ENCODE measurements around the gene FAM43A.

The FAM43A gene

DNA sequence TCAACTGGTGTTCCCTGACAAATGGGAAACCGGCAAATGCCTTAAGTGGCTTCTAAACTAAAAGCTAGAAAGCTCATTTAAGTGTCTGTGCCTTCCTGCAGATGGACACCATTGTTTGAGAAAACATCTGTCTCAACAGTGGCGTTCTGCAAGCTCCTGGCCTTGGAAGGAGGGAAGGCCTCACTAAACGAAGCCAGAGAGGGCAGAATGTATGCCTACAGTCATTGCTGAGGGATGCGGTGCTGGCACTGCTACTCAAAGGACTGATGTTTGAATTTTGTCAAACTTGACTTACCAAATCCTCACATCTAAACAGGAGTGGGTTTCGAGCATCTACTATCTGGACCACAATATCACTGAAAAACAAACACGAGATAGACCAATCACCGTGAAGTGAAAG lies 25.9 kb upstream of the FAM43A start:
- no peak overlapping the region for H3K4me3 ChIP-seq (ENCODE audit: low read depth, low read length)
- H3K79me2 ChIP-seq (ENCODE audit: control insufficient read depth, insufficient read depth, low read length, unreplicated experiment) = no peaks in the 10 kb centered on the region
- H3K36me3 ChIP-seq (ENCODE audit: insufficient read depth, low read length) = peaks cover 33% of the 10 kb centered on the region
- H3K27me3 ChIP-seq (ENCODE audit: insufficient read depth, low read length) = no peaks in the 10 kb centered on the region
- H2AFZ ChIP-seq (ENCODE audit: low read length, unreplicated experiment) = no peak overlapping the region
- no peak overlapping the region for H3K27ac ChIP-seq (ENCODE audit: low read depth, low read length)
- no peaks in the 10 kb centered on the region for H3K4me1 ChIP-seq (ENCODE audit: control insufficient read depth, insufficient read depth, low read length, unreplicated experiment)

DNA sequence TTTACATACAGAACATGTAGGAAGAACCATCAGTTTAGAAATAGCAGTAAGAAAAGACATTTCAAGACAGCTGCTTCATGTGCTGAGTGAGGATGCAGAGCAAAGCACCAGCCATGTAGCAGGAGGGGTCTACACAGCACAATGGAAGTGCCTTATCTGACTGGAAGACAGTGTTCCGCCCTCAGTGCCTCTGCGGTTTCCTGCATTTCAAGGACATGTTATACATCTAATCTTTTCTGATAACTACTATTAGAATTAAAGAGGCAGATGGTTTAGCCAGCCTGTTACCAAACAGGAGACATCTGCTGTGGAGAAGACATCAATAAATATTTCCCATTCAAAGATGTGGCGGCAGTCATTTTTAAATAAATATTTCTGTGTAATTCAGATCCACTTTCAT lies 24.3 kb upstream of the FAM43A start:
- H3K36me3 ChIP-seq (ENCODE audit: insufficient read depth, low read length) = peaks cover 29% of the 10 kb centered on the region

DNA sequence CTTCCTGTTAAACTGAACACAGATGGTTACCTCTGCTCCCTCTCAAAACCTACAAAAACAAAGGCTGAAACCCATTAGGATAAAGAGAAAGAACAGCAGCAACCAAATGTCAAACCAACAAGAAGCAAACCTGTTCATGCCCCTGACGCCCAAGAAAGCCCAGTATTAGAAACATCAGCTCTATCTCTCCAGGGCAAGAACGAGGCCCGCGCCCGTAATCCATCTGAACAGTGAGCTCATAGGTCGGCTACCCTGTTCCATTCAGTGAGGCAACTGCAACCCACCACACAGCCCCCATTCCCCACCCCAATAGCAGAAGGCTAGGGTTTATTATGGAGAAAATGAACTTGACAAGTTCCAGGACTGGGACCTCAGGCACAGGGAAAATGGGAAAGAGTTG lies 23.7 kb upstream of the FAM43A start:
- Histone ChIP-seq H3K4me3 (ENCODE audit: low read depth, low read length) (no peak overlapping the region), H3K27ac (ENCODE audit: low read depth, low read length) (no peak overlapping the region), H3K27me3 (ENCODE audit: insufficient read depth, low read length) (no peaks in the 10 kb centered on the region), H3K79me2 (ENCODE audit: control insufficient read depth, insufficient read depth, low read length, unreplicated experiment) (no peaks in the 10 kb centered on the region), H2AFZ (ENCODE audit: low read length, unreplicated experiment) (no peak overlapping the region), H3K4me1 (ENCODE audit: control insufficient read depth, insufficient read depth, low read length, unreplicated experiment) (no peaks in the 10 kb centered on the region), H3K36me3 (ENCODE audit: insufficient read depth, low read length) (peaks cover 29% of the 10 kb centered on the region)

More for the DNA sequence above, 24.3 kb upstream of the FAM43A start:
- H2AFZ ChIP-seq (ENCODE audit: low read length, unreplicated experiment) = no peak overlapping the region
- no peaks in the 10 kb centered on the region for H3K27me3 ChIP-seq (ENCODE audit: insufficient read depth, low read length)
- no peak overlapping the region for H3K4me3 ChIP-seq (ENCODE audit: low read depth, low read length)
- no peaks in the 10 kb centered on the region for H3K4me1 ChIP-seq (ENCODE audit: control insufficient read depth, insufficient read depth, low read length, unreplicated experiment)
- no peaks in the 10 kb centered on the region for H3K79me2 ChIP-seq (ENCODE audit: control insufficient read depth, insufficient read depth, low read length, unreplicated experiment)
- H3K27ac ChIP-seq (ENCODE audit: low read depth, low read length) = no peak overlapping the region

DNA sequence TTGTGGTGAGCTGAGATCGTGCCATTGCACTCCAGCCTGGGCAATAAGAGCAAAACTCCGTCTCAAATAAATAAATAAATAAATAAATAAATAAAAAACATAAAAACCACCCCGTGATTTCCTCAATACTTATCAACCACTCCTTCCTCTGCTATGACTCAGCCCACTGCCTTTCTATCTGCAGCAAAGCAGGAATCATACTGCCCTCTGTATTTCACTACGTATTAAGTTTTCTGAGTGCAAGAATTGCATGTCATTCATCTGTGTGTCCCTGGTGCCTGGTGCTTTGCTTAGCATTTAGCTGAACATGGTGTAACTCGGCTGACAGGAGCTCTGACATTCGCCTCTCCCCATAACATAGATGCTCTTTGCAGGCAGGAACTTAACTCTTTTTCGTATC lies 20.8 kb upstream of the FAM43A start:
- no peak overlapping the region for H2AFZ ChIP-seq (ENCODE audit: low read length, unreplicated experiment)
- peaks cover 19% of the 10 kb centered on the region for H3K79me2 ChIP-seq (ENCODE audit: control insufficient read depth, insufficient read depth, low read length, unreplicated experiment)
- no peaks in the 10 kb centered on the region for H3K4me1 ChIP-seq (ENCODE audit: control insufficient read depth, insufficient read depth, low read length, unreplicated experiment)
- H3K27ac ChIP-seq (ENCODE audit: low read depth, low read length) = no peak overlapping the region
- no peaks in the 10 kb centered on the region for H3K27me3 ChIP-seq (ENCODE audit: insufficient read depth, low read length)
- H3K4me3 ChIP-seq (ENCODE audit: low read depth, low read length) = no peak overlapping the region
- H3K36me3 ChIP-seq (ENCODE audit: insufficient read depth, low read length) = peaks cover 26% of the 10 kb centered on the region

DNA sequence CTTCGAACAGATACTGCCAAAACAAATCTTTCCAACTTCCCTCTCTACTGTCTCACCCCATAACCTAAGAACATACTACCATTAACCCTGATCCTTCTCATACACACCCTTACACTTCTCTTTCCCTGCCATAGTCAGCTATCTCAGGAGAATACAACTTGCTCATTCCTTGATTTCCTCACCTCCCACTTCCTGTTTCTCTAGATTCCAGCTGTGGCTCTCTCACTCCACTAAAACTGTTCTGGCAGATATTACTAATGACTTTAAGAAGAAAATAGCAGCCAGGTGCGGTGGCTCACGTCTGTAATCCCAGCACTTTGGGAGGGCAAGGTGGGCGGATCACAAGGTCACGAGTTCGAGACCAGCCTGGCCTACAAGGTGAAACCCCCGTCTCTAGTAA lies 18.3 kb upstream of the FAM43A start:
- Histone ChIP-seq H3K27me3 (ENCODE audit: insufficient read depth, low read length) (no peaks in the 10 kb centered on the region), H2AFZ (ENCODE audit: low read length, unreplicated experiment) (no peak overlapping the region), H3K36me3 (ENCODE audit: insufficient read depth, low read length) (peaks cover 17% of the 10 kb centered on the region), H3K4me3 (ENCODE audit: low read depth, low read length) (no peak overlapping the region), H3K4me1 (ENCODE audit: control insufficient read depth, insufficient read depth, low read length, unreplicated experiment) (peaks cover 12% of the 10 kb centered on the region), H3K79me2 (ENCODE audit: control insufficient read depth, insufficient read depth, low read length, unreplicated experiment) (peaks cover 40% of the 10 kb centered on the region), H3K27ac (ENCODE audit: low read depth, low read length) (no peak overlapping the region)

DNA sequence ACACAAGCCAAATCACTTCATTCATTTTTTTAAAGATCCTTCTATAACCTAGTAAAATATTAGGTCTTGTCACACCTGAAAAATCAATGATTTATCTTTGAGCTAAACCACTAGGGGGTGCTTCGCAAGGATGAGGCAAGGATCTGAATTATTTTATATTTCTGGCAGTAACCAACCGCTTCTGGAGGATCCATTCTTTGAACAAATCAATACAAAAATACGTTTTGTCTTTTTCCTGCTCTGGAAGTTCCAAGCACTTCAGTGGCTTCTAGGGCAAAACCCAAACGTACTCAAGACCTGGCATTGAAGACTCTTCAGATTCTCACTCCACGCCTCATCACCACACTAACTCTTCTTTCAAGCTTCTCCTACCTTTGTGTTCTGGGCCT lies 14.2 kb upstream of the FAM43A start:
- peak overlapping the region; percentile 68 for H2AFZ ChIP-seq (ENCODE audit: low read length, unreplicated experiment)
- peaks cover 14% of the 10 kb centered on the region; the same call in 1 of the 2 replicates for H3K36me3 ChIP-seq (ENCODE audit: insufficient read depth, low read length)
- H3K79me2 ChIP-seq (ENCODE audit: control insufficient read depth, insufficient read depth, low read length, unreplicated experiment) = peaks cover 40% of the 10 kb centered on the region
- no peaks in the 10 kb centered on the region for H3K27me3 ChIP-seq (ENCODE audit: insufficient read depth, low read length)
- peak overlapping the region; percentile 94 for H3K4me3 ChIP-seq (ENCODE audit: low read depth, low read length)
- peak overlapping the region; percentile 89 for H3K27ac ChIP-seq (ENCODE audit: low read depth, low read length)
- peaks cover 19% of the 10 kb centered on the region for H3K4me1 ChIP-seq (ENCODE audit: control insufficient read depth, insufficient read depth, low read length, unreplicated experiment)

DNA sequence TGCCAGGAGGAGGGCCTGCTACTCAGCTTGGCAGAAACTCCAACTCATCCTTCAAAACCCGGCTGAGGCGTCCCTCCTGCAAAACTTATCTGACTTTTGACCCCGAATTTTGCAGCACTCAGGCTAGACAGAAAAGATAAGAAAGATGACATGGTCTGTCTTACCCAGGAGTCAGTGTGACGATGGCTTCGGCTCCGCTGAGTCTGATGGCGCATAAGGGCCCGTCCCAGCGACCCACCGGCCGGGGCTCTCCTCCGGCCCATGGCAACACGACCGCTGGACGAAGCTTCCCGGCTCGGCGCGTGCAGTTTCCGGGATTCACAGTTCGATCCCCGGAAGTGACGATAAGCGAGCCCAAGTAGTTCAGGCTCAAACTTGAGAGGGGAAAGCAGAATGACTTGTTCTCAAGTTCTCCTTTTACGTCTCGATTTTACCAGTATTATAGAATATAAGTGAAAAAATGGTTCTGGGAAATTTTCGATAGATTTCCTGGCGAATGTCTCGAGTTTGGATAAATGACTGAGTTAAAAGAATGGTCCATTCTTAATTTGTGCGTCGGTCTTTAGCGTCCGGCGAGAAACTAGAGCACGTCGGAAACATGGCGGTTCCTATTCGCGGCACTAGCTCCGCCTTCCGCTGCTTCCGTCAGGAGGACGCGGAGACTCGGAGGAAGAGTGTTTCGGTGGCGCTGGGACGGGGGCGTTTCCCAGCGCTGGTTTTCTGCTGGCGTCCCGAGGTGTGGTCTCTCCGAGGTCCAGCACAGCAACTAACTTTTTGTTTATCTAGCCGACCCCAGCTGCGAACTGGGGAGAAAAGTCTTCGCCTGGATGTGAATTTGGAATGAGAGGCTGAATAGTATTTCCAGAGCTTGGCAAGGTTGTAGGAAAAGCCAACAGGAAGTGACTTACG lies 13.5 kb upstream of the FAM43A start, which contains the start of gene LSG1:
TSS of gene LSG1 (minus strand) at position 292 of the 909 bp plus-strand sequence. CDS start at position 263, 29 bp downstream.
- Histone ChIP-seq H3K27ac (ENCODE audit: low read depth, low read length) (peak within 1 kb of the TSS; percentile 89), H3K36me3 (ENCODE audit: insufficient read depth, low read length) (peaks cover 14% of the 10 kb centered on the region; the same call in 1 of the 2 replicates), H3K79me2 (ENCODE audit: control insufficient read depth, insufficient read depth, low read length, unreplicated experiment) (peaks cover 40% of the 10 kb centered on the region), H3K27me3 (ENCODE audit: insufficient read depth, low read length) (no peaks in the 10 kb centered on the region), H3K4me1 (ENCODE audit: control insufficient read depth, insufficient read depth, low read length, unreplicated experiment) (peaks cover 19% of the 10 kb centered on the region), H2AFZ (ENCODE audit: low read length, unreplicated experiment) (peak within 1 kb of the TSS; percentile 68), H3K4me3 (ENCODE audit: low read depth, low read length) (peak within 1 kb of the TSS; percentile 94)

DNA sequence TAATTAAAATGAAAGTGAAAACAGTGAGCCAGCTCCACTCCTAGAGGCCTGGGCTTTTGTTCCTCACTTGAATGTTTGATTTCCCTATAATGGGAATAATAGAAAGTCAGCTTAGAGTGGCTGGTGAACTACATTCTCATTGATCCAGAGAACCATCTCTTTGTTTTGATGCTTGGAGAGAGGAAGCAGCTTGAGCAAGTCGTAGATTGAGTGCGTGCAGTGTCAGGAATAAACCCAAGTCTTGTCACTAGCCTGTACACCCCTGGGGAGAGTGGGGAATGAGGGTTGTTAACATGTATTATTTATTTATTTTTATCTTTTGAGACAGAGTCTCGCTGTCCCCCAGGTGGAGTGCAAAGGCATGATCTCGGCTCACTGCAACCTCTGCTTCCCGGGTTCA lies 12.8 kb upstream of the FAM43A start:
- peaks cover 14% of the 10 kb centered on the region; the same call in 1 of the 2 replicates for H3K36me3 ChIP-seq (ENCODE audit: insufficient read depth, low read length)
- peaks cover 19% of the 10 kb centered on the region for H3K4me1 ChIP-seq (ENCODE audit: control insufficient read depth, insufficient read depth, low read length, unreplicated experiment)
- peaks cover 40% of the 10 kb centered on the region for H3K79me2 ChIP-seq (ENCODE audit: control insufficient read depth, insufficient read depth, low read length, unreplicated experiment)
- peak overlapping the region; percentile 89 for H3K27ac ChIP-seq (ENCODE audit: low read depth, low read length)
- H3K27me3 ChIP-seq (ENCODE audit: insufficient read depth, low read length) = no peaks in the 10 kb centered on the region
- H2AFZ ChIP-seq (ENCODE audit: low read length, unreplicated experiment) = peak overlapping the region; percentile 47
- peak overlapping the region; percentile 94 for H3K4me3 ChIP-seq (ENCODE audit: low read depth, low read length)

DNA sequence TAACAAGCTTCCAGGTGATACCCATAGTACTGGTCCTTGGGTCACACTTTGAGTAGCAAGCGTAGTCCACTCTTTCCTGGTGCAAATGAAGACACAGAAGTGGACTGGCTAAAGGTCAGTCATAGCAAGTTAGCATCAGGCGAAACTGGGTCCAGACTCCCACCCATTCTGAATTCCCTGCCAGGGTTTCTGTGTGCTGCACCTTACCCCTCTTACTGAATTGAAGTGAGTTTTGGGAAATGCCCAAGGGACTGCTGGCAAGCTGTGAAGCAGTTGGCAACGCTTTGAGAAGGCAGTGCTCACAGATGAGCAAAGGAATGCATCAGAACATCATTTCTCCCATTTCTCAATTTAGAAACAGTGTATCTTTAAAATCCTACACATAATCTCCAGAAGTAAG lies 11.9 kb upstream of the FAM43A start:
- H3K79me2 ChIP-seq (ENCODE audit: control insufficient read depth, insufficient read depth, low read length, unreplicated experiment) = peaks cover 31% of the 10 kb centered on the region
- no peaks in the 10 kb centered on the region for H3K27me3 ChIP-seq (ENCODE audit: insufficient read depth, low read length)
- H3K27ac ChIP-seq (ENCODE audit: low read depth, low read length) = no peak overlapping the region
- H3K4me3 ChIP-seq (ENCODE audit: low read depth, low read length) = no peak overlapping the region
- H3K4me1 ChIP-seq (ENCODE audit: control insufficient read depth, insufficient read depth, low read length, unreplicated experiment) = peaks cover 19% of the 10 kb centered on the region
- 0 out of 2 replicates have a peak, but pooled peaks cover 6% of the 10 kb centered on the region for H3K36me3 ChIP-seq (ENCODE audit: insufficient read depth, low read length)
- H2AFZ ChIP-seq (ENCODE audit: low read length, unreplicated experiment) = peak overlapping the region; percentile 24

DNA sequence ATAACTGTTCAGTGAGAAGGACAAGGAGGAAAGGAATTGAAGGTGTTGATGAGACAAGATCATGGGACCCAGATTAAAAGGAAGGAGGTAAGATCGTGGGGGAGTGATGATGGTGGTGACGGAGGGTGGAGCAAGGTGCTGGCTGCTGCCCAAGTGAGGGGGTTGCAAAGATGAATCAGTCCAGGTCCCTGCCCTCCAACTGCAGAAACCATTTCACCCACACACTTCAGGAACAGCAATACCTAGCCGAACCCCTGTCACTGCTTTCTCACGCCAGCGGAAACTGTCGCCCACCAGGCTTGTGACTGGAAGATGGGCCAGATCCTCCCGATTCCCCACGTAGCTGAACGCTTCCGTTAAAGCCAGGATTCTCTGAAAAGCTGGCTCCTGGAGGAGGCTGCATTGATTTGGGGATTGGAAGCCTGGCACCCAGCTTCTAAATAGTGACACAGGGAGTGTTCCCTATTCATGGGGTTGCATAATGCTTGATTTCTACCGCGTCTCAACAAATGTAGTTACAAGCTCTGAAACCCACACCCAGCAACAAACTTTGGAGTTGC lies 10.5 kb upstream of the FAM43A start:
- Histone ChIP-seq H3K27me3 (ENCODE audit: insufficient read depth, low read length) (no peaks in the 10 kb centered on the region), H3K27ac (ENCODE audit: low read depth, low read length) (no peak overlapping the region), H3K4me1 (ENCODE audit: control insufficient read depth, insufficient read depth, low read length, unreplicated experiment) (peaks cover 19% of the 10 kb centered on the region), H3K36me3 (ENCODE audit: insufficient read depth, low read length) (no peaks in the 10 kb centered on the region), H3K79me2 (ENCODE audit: control insufficient read depth, insufficient read depth, low read length, unreplicated experiment) (peaks cover 18% of the 10 kb centered on the region), H2AFZ (ENCODE audit: low read length, unreplicated experiment) (peak overlapping the region; percentile 21), H3K4me3 (ENCODE audit: low read depth, low read length) (no peak overlapping the region)
